Glomerular endothelial cell (primary cell): ENCODE measurements around the gene SLC22A16. TPM values are rescaled to one million over a fixed set of nuclear protein-coding genes. Genes with fewer than 3 reads are reported as not detected.

Source experiments
- DNase-seq: peaks from one replicate; pipeline ENCODE4 v3.0.0-alpha.2; 2011; ENCODE audit warnings: low read depth, low spot score; ENCODE audit errors: extremely low read depth
- total RNA-seq: library from RNA; depleted of rRNA; stranded (reverse); fragments of >200 nt; gene quantifications from 2 replicates; pipeline ENCODE4 v1.2.3, GENCODE V29; 2015

Gene SLC22A16
- total RNA-seq, 1 donor from 2014 or later, result not detected

- DNase-seq, result peak; percentile 18
These were observed 18.7 kb downstream of the SLC22A16 start for GRCh38 chr6:110457567-110458175.

GRCh38 chr6:110456694-110457093 lies 19.7 kb downstream of the SLC22A16 start:
- no peak for DNase-seq

- no peak for DNase-seq
These were observed 26.9 kb downstream of the SLC22A16 start for GRCh38 chr6:110449541-110449895.

GRCh38 chr6:110448846-110449540 lies 27.4 kb downstream of the SLC22A16 start:
- DNase-seq, result no peak

- no peak for DNase-seq
These were observed 28.7 kb downstream of the SLC22A16 start for GRCh38 chr6:110447761-110448160.

- DNase-seq, result no peak
These were observed 30.0 kb downstream of the SLC22A16 start for GRCh38 chr6:110446405-110446804.

GRCh38 chr6:110440026-110440425 lies 36.4 kb downstream of the SLC22A16 start:
- DNase-seq, result no peak

GRCh38 chr6:110439356-110439755 lies 37.1 kb downstream of the SLC22A16 start:
- no peak for DNase-seq

- DNase-seq, result no peak
These were observed 41.3 kb downstream of the SLC22A16 start for GRCh38 chr6:110434961-110435602.

GRCh38 chr6:110432285-110432900 lies 44.0 kb downstream of the SLC22A16 start:
- DNase-seq, result no peak

- no peak for DNase-seq
These were observed 45.7 kb downstream of the SLC22A16 start for GRCh38 chr6:110430741-110431140.

- DNase-seq, result no peak
These were observed 46.2 kb downstream of the SLC22A16 start for GRCh38 chr6:110430236-110430635.

GRCh38 chr6:110428153-110428552 lies 48.3 kb downstream of the SLC22A16 start:
- DNase-seq, result no peak

GRCh38 chr6:110425816-110426215 lies 50.6 kb downstream of the SLC22A16 start:
- DNase-seq, result no peak

GRCh38 chr6:110422444-110422822 lies 54.0 kb downstream of the SLC22A16 start:
- DNase-seq, result no peak

GRCh38 chr6:110421749-110422443 lies 54.5 kb downstream of the SLC22A16 start:
- DNase-seq, result no peak

GRCh38 chr6:110419028-110419739 lies 57.2 kb downstream of the SLC22A16 start:
- no peak for DNase-seq

GRCh38 chr6:110418594-110418993 lies 57.8 kb downstream of the SLC22A16 start:
- no peak for DNase-seq

- no peak for DNase-seq
These were observed 61.1 kb downstream of the SLC22A16 start, which contains the start of gene DDO for GRCh38 chr6:110415086-110415916. TSS of gene DDO (minus strand) at chr6:110415575. CDS start at chr6:110413462, 2,113 bp downstream.
